Left ventricle myocardium superior (tissue), 1 donor: ENCODE measurements around the gene RFC1. TPM values are rescaled to one million over a fixed set of nuclear protein-coding genes. Genes with fewer than 3 reads are reported as not detected.
"Not testable (repeated sequence)": the region's sequence is repeated elsewhere in the genome, so short reads cannot be mapped to it uniquely, and the experiment has no call there.

ENCODE experiments used
- ATAC-seq: fragments of 200-7000 bp; cut with Tn5 transposase; one replicate; pipeline ENCODE4 v1.9.1; 2020; ENCODE audit warnings: mild to moderate bottlenecking, moderate library complexity
- DNase-seq: peaks from one replicate; pipeline ENCODE4 v3.0.0-alpha.2; 2020
- intact Hi-C: fragments of 100-400 bp; cut with micrococcal nuclease; formaldehyde crosslinking; loops from one replicate; pipeline ENCODE4 v1.11.0; 2022
- total RNA-seq: library from RNA; stranded (reverse); fragmentation: NEBNext Ultra II Directional; extraction: Animal tissue kit (Norgen Biotek cat#: 25700); gene quantifications from one replicate; pipeline ENCODE4 v1.2.1, GENCODE V29; 2021
- donor health status: DM: no; HTN: yes; CAD: no; lungs with severe emphysema.

Gene RFC1
- total RNA-seq, 1 donor from 2014 or later, result 23.3 TPM

DNA sequence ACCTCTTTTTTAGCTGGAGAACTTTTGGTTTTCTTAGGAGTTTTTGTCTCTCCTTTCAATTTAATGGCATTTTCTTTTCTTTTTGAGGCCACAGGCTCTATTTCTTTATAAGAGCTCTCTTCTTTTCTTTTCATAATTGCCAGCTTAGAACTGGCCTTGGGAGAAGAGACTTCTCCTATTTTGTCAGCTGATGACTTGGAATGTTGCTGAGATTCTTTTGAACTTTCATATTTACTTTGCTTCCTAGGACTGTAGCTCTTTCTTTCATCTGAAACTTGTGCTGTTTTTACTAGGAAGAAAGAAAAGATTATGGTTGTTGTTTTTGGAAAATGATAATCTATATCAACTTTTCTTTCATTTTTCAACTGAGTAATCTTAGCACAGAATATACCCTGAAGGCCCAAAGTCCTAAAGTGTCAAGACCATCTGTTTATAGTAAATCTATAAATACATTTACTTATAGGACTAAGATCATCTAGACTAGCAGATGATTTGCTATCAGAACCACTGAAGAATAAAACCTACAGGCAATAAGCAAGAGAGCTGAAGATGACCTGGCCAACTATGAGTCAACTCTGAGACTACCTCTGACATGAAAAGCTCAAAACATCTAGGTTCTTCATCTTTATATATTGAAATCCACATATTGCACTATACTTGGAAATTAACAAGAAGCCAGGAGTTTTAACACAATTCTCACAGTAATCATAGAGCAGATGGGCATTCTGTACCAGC, 45.6 kb downstream of the RFC1 start:
- ATAC-seq (no peak), DNase-seq (no peak)
- intact Hi-C loops, result no loop called here

DNA sequence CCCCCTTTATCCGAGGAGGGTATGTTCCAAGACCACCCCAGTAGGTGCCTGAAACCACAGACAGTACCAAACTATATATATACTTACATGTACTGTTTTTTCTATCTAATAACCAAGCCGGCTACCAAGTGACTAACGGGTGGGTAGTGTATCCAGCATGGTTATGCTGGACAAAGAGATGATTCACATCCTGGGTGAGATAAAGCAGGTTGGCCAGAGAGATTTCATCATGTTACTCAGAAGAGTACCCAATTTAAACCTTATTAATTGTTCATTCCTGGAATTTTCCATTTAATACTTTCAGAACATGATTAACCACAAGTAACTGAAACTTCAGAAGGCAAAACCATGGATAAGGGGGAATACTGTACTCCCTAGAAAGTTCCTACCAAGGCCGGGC, 46.5 kb downstream of the RFC1 start:
- DNase-seq (no peak), ATAC-seq (no peak)
- intact Hi-C loops, result no loop called here

DNA sequence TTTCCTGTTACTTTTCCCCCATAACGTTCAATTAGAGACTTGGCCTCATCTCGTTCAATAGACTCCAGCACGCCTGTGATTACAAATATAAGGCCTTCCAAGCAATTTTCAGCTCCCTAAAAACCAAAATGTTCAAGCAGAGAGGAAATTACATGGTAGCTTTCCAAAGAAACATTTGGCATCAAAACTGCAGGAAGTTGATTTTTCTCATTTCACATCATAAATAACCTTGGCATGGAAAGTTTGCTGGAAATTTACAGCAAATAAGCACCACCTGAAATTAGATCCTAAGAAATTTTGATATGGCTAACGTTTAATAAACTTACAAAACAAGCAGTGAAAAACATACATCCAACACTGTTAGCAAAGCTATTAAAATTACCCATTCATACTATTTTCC, 53.3 kb downstream of the RFC1 start:
- intact Hi-C loops, result no loop called here
- ATAC-seq (no peak), DNase-seq (no peak)

DNA sequence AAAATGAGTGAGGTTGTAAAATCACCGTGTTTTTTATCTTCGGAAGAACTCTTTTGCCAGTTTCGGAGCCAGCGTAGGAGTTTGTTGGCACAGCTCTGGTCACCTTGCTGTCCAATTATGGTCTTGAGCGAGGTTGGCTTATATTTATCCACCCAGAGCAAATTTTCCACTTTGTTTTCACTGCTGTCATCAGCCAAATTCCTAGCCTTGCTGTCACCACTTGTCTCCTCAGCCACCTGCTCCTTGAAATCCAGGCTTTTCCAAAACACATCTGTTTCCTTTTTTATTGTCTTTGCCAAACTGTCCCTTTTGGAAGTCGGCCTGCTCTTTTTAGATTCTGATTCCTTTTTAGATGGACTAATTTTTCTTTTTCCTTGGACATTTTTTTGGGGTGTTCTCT, 57.6 kb downstream of the RFC1 start:
- DNase-seq (no peak), ATAC-seq (peak; percentile 47)

GRCh38 chr4:39305912-39306677, 60.1 kb downstream of the RFC1 start:
- intact Hi-C loops, result no loop called here
- ATAC-seq, result peak; percentile 92
- peak; percentile 45 for DNase-seq

More for the DNA sequence above, 57.6 kb downstream of the RFC1 start:
- intact Hi-C loops, result no loop called here

DNA sequence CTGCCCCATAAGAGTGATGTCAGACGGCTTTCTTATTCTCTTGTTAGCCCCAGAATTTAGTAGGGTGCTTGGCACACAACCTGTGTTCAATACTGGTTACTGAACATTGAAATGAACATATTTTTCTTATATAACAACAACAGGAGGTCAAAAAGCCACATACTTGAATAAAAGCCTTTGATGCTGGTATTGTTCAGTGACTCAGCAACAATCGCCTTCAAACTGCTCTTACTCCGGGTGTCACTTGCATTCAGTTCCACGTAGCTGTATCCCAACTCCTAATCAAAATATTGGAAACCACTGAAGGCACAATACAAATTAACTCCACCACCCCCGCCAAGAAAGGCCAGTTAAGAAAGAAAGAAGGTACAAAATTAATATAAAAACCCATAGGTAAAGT, 61.5 kb downstream of the RFC1 start:
- no peak for ATAC-seq
- intact Hi-C loops, result no loop called here
- no peak for DNase-seq

DNA sequence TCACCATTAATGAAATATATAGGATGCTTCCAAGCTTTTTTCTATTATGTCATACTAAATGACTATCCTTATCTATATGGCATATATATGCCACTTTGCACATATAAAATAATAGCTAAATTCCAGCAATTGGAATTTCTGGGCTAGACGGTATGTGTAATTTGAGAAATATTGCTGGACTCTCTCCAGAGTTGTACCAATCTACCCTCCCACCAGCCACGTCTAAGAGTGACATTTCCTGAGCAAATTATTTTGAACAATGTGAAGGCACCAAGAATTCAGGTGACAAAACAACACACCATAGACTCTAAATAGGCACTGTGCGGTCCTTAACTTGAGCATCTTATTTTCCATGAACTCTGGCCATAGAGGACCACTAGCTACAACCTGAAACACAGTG, 62.3 kb downstream of the RFC1 start:
- no peak for DNase-seq
- intact Hi-C loops, result no loop called here
- ATAC-seq, result no peak

- DNase-seq, result no peak
- intact Hi-C loops, result no loop called here
- ATAC-seq, result no peak
Measured at GRCh38 chr4:39302901-39303300, 63.3 kb downstream of the RFC1 start.

DNA sequence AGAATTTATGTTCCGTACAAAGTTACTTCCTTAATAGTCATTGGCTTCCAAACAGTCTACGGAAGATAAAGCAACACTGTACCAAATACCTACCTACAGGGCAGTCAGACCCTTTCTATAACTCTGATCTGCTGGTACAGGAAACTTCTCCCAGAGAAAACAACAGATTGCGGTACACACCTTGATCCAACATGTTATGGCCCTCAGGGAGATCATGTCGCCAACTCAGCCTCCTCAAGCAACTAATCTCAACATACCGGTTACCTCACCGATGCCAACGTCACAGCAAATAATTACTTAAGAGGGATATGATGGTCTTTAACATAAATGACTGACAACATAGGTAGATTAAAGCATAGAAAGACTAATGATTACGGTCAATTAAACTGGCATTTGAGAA, 70.4 kb downstream of the RFC1 start:
- intact Hi-C loops, result no loop called here
- ATAC-seq, result no peak

DNA sequence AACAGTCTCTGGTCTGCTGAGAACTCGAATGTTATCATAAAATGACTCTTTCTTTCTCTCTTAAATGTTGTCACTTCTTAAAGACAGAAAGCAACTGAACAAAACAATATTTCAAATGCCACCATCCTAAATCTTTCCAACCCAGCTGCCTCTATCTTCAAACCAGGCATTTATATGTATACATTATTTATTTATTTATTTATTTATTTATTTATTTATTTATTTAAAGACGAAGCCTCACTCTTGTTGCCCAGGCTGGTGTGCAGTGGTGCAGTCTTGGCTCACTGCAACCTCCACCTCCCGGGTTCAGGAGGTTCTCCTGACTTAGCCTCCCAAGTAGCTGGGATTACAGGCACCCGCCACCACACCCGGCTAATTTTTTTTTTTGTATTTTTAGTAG, 73.7 kb downstream of the RFC1 start:
- ATAC-seq, intact Hi-C loops, DNase-seq: not testable (repeated sequence)

More for the DNA sequence above, 70.4 kb downstream of the RFC1 start:
- no peak for DNase-seq

- ATAC-seq (no peak), DNase-seq (no peak)
- intact Hi-C loops, result no loop called here
Measured at GRCh38 chr4:39291686-39292085, 74.5 kb downstream of the RFC1 start.

DNA sequence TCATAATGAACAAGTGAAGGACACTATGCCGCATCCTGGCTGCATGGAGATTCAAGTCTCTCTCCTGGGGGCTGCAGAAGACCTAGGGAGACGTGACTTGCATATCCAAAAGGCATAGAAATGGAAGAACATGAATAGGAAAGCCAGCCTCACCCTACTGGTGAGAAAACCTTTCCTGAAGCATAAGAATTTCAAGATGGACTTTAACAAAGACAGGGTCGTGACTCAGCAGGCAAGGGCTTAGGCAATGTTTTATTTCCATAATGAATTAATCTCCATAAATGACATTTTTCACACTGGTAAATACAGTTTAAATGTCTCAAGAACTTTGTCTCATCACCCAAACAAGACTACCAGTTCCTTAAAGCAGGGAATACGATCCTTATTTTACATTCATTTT, 78.9 kb downstream of the RFC1 start:
- ATAC-seq (no peak), DNase-seq (no peak)
- intact Hi-C loops, result no loop called here

DNA sequence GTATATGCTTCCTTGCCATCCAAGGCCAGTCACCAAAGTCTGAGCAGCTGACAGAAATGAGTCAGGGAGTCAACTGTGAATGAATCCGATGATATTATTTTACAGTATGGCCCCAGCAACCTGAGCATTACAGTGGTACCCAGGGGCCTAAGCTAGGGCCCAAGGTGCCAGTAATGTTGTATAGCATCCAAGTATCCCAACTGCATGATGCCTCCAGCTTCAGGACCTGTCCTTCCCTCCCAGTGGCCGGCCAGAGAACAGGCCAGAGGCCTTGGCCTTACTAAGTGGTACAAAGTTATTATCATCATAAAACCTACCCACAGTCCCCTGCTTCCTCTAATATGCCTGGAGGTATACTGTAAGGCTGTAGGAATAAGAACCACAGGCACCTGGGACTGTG, 79.9 kb downstream of the RFC1 start:
- DNase-seq (no peak), ATAC-seq (no peak)
- intact Hi-C loops, result no loop called here

GRCh38 chr4:39285853-39286252, 80.3 kb downstream of the RFC1 start:
- no peak for DNase-seq
- intact Hi-C loops, result no loop called here
- ATAC-seq, result no peak

GRCh38 chr4:39285111-39285795, 80.9 kb downstream of the RFC1 start:
- ATAC-seq (no peak), DNase-seq (no peak)
- intact Hi-C loops, result no loop called here

- intact Hi-C loops, result no loop called here
- no peak for ATAC-seq
- DNase-seq, result no peak
Measured at GRCh38 chr4:39280770-39281169, 85.4 kb downstream of the RFC1 start.

GRCh38 chr4:39279416-39279815, 86.7 kb downstream of the RFC1 start:
- ATAC-seq (no peak), DNase-seq (no peak)
- intact Hi-C loops, result no loop called here

GRCh38 chr4:39278476-39278875, 87.7 kb downstream of the RFC1 start:
- ATAC-seq (no peak), DNase-seq (no peak)
- intact Hi-C loops, result no loop called here

DNA sequence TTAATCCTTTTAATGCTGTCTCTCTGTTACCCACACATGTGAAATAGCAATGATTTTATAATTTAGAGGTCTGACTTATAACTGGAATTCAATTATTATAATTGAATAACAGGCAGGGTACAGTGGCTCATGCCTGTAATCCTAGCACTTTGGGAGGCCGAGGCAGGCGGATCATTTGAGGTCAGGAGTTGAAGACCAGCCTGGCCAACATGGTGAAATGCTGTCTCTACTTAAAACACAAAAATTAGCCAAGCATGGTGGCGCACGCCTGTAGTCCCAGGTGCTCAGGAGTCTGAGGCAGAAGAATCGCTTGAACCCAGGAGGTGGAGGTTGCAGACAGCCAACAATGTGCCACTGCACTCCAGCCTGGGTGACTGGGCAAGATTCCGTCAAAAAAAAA, 88.5 kb downstream of the RFC1 start:
- ATAC-seq, DNase-seq, intact Hi-C loops: not testable (repeated sequence)

DNA sequence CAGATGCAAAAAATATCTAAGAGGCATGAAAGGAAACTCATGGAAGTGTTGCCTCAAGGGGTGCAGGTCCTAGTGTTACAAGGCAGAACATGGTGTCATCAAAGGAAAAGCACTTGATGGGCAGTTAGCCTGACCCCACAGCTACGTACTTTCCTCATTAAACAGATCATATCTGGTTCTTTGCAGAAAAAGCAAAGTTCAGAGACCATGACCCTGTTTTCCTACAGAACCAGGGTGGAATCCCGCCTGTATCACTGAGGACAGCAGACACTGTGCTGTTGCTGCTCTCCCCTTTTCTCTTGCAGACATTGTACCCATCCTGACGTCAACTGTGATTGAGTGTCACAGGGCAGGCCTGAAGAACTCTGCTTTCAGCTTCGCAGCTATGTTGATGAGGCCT, 91.7 kb downstream of the RFC1 start:
- intact Hi-C loops, result no loop called here
- ATAC-seq, result no peak
- DNase-seq, result no peak
